Activated naive CD8-positive, alpha-beta T cell treated with anti-CD3 and anti-CD28 coated beads, Interleukin-2, amount 50 U/mL, for 24 hours (primary cell): ENCODE measurements around the gene ADGRA1.

Source experiments
- ATAC-seq: fragments of 150-1000 bp; cut with Tn5 transposase; one replicate; pipeline ENCODE4 v1.10.0; 2021
- DNase-seq: peaks from one replicate; pipeline ENCODE4 v3.0.0; 2021
- H3K27ac Mint-ChIP-seq: one replicate; pipeline ENCODE4 v1.8.0; 2021; ENCODE audit warnings: mild to moderate bottlenecking, mixed read lengths
- H3K27me3 Mint-ChIP-seq: one replicate; pipeline ENCODE4 v1.8.0; 2021; ENCODE audit warnings: mixed read lengths
- H3K36me3 Mint-ChIP-seq: one replicate; pipeline ENCODE4 v1.8.0; 2021; ENCODE audit warnings: low read depth, mixed read lengths
- H3K4me1 Mint-ChIP-seq: one replicate; pipeline ENCODE4 v1.8.0; 2021; ENCODE audit warnings: mixed read lengths
- H3K4me3 Mint-ChIP-seq: one replicate; pipeline ENCODE4 v1.8.0; 2021; ENCODE audit warnings: mild to moderate bottlenecking, moderate library complexity, mixed read lengths
- H3K9me3 Mint-ChIP-seq: one replicate; pipeline ENCODE4 v1.8.0; 2021; ENCODE audit warnings: mixed read lengths

Gene ADGRA1

DNA sequence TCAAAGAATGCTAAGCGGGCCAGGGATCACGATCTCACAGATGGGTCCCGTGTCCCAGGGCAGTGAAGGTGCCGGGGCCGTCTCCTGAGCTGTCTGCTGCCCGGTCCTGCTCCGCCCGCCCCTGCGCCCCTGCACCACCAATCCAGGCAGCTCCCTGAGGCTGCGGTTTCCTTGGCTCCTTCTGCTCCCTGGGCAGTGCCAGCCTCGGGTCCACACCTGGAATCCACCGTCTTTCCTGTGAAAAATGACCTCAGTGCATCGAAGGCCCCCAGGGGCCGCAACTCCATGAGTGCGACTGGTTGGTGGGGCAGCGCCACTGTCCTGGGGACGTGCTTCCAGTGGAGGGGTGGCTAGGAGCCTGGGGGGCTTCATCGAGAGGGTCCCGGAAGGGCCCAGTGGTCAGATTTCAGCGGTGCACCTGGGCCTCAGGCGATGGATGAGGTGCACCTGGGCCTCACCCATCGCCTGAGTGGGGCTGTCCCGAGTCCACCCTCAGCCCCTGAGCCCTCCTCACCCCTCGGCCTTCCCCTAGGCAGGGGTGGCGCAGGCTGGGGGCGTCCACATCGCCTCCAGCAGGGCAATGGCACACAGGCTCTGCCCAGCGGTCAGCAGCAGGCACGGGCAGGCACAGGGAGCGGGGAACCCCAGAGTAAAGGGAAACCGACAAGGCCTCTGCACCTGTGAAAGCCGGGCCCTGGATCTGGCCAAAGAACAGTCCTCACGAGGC is 27.2 kb downstream of the ADGRA1 start:
- H3K27ac Mint-ChIP-seq, result no peak overlapping the region
- H3K9me3 Mint-ChIP-seq, result no peaks in the 10 kb centered on the region
- ATAC-seq, result no peak
- no peaks in the 10 kb centered on the region for H3K4me1 Mint-ChIP-seq
- no peaks in the 10 kb centered on the region for H3K27me3 Mint-ChIP-seq
- no peak overlapping the region for H3K4me3 Mint-ChIP-seq
- no peak for DNase-seq
- H3K36me3 Mint-ChIP-seq, result no peaks in the 10 kb centered on the region

DNA sequence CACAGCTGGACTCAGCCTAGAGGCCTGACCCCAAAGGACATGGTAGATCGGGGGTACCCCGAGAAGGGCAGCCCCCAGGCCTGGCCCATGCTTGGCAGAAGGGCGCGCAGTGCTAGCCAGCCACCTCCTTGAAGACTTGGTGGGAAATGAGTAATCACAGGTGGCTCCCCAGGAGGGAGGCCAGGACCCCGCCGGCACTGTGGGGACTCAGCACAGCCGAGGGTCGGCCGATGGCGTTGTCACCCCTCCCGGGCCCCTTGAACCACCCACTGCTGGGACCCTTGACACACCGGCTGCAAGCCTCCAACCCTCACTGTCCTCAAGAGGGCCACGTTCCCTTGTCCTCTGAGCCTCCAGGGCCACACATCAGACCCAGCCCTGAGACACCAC is 27.7 kb downstream of the ADGRA1 start:
- no peaks in the 10 kb centered on the region for H3K4me1 Mint-ChIP-seq
- no peaks in the 10 kb centered on the region for H3K36me3 Mint-ChIP-seq
- no peak for ATAC-seq
- no peaks in the 10 kb centered on the region for H3K27me3 Mint-ChIP-seq
- no peak overlapping the region for H3K27ac Mint-ChIP-seq
- no peaks in the 10 kb centered on the region for H3K9me3 Mint-ChIP-seq
- no peak overlapping the region for H3K4me3 Mint-ChIP-seq
- no peak for DNase-seq

DNA sequence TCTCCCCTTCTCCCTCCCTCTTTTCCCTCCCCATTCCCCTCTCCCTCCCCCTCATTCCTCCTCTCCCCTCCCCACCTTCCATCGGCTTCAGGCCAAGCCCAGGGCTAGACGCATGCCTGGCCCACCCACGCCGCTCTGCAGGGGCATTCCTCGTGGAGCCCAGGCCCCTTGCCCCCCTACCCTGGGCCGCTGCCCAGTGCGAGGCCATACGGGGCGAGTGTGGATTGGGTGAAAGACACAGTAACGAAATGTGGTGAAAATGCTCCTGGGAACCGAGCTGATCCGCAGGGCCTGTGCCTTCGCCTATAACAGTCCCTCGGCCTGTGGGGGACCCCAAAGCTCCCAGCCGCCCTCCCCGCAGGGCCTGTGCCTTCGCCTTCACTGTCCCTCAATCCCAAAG is 28.3 kb downstream of the ADGRA1 start:
- DNase-seq (no peak), ATAC-seq (no peak)
- Mint-ChIP-seq H3K4me1 (no peaks in the 10 kb centered on the region), H3K27ac (no peak overlapping the region), H3K27me3 (no peaks in the 10 kb centered on the region), H3K36me3 (no peaks in the 10 kb centered on the region), H3K9me3 (no peaks in the 10 kb centered on the region), H3K4me3 (no peak overlapping the region)

DNA sequence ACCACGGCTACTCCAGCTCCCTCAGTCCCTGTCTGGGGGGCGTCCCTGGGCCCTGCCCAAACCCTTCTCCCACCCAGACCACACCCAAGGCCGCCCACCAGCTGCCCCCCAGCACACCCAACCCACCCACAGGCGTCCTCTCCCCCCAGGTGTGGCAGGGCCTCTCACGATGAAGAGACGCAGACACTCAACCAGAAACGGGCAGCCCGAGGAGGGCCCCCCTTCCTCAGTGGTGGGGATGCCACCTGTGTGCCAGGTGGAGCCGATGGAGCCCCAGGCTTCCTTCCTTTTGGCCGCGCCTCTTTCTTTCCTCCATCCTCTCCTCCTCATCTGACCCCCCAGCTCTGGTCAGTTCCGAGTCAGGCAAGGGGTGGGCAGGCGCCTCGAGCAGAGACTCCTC is 28.7 kb downstream of the ADGRA1 start:
- no peak for DNase-seq
- H3K27ac Mint-ChIP-seq, result no peak overlapping the region
- ATAC-seq, result no peak
- H3K27me3 Mint-ChIP-seq, result no peaks in the 10 kb centered on the region
- no peaks in the 10 kb centered on the region for H3K36me3 Mint-ChIP-seq
- no peak overlapping the region for H3K4me3 Mint-ChIP-seq
- no peaks in the 10 kb centered on the region for H3K4me1 Mint-ChIP-seq
- H3K9me3 Mint-ChIP-seq, result no peaks in the 10 kb centered on the region

DNA sequence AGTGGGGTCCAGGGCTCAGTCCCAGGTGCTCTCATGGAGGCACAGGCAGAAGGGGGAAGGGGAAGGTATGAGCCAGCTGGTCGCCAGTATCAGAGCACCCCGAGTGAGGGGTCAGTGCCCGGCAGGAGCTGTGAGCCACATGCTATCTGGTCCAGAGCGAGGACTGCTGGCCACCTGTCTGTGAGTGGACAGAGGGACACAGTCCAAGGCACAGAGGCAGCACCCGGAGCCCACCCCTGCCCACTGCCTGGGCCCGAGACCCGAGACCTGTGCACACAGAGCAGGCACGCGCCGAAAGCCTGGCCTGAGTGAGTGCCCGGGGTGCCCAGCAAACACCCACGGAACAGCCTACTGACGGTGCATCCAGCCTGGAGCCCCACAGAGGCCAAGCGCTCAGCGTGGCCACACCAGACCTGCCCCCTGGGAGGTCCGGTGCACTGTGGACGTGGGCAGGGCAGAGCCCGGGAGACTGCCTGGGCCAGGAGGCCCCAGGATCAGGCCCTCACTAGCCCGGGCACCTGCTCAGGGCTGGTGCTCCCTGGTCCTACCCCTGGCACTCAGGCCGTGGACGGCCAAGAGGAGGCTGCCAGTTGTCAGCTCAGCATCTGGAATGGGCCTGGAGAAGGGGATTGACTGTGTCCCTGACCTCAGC is 29.4 kb downstream of the ADGRA1 start:
- no peaks in the 10 kb centered on the region for H3K9me3 Mint-ChIP-seq
- no peaks in the 10 kb centered on the region for H3K27me3 Mint-ChIP-seq
- ATAC-seq, result peak; percentile 31
- no peaks in the 10 kb centered on the region for H3K36me3 Mint-ChIP-seq
- DNase-seq, result no peak
- no peak overlapping the region for H3K27ac Mint-ChIP-seq
- H3K4me3 Mint-ChIP-seq, result no peak overlapping the region
- H3K4me1 Mint-ChIP-seq, result no peaks in the 10 kb centered on the region

DNA sequence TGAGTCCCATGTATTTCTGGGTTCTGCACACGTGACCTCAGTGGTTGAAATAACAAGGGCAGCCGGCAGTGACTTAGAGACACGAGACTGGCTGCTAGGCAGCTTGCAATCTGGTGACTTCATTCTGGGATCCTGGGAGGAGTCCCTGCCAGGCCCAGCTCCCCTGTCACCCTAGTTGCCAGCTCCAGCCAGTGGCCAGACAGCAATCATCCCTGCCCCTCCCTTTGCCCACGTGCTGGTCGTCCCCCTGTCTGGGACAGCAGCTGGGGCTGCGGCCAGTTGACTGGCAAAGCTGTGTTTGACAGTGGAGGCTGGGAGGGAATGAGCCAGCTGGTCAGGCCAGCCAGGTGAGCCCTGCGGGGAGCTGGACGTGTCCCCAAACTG is 30.0 kb downstream of the ADGRA1 start:
- ATAC-seq (no peak), DNase-seq (no peak)
- no peaks in the 10 kb centered on the region for H3K36me3 Mint-ChIP-seq

DNA sequence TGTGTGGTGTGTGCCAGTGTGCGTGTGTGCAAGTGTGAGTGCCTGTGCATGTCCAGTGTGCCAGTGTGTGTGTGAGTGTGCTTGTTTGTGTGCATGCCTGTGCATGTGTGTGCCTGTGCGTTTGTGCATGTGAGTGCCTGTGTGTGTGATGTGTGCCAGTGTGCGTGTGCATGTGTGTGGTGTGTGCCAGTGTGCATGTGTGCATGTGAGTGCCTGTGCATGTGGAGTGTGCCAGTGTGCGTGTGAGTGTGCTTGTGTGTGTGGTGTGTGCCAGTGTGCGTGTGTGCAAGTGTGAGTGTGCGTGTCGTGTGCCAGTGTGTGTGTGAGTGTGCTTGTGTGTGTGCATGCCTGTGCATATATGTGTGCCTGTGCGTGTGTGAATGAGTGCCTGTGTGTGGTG is 33.8 kb downstream of the ADGRA1 start:
- Mint-ChIP-seq H3K27me3 (peaks cover 21% of the 10 kb centered on the region), H3K36me3 (no peaks in the 10 kb centered on the region), H3K27ac (no peak overlapping the region), H3K9me3 (no peaks in the 10 kb centered on the region), H3K4me3 (no peak overlapping the region), H3K4me1 (peaks cover 4% of the 10 kb centered on the region)
- DNase-seq (no peak), ATAC-seq (no peak)

More for the DNA sequence above, 30.0 kb downstream of the ADGRA1 start:
- no peak overlapping the region for H3K27ac Mint-ChIP-seq
- no peak overlapping the region for H3K4me3 Mint-ChIP-seq
- H3K27me3 Mint-ChIP-seq, result peaks cover under 1% of the 10 kb centered on the region
- no peaks in the 10 kb centered on the region for H3K4me1 Mint-ChIP-seq
- no peaks in the 10 kb centered on the region for H3K9me3 Mint-ChIP-seq

DNA sequence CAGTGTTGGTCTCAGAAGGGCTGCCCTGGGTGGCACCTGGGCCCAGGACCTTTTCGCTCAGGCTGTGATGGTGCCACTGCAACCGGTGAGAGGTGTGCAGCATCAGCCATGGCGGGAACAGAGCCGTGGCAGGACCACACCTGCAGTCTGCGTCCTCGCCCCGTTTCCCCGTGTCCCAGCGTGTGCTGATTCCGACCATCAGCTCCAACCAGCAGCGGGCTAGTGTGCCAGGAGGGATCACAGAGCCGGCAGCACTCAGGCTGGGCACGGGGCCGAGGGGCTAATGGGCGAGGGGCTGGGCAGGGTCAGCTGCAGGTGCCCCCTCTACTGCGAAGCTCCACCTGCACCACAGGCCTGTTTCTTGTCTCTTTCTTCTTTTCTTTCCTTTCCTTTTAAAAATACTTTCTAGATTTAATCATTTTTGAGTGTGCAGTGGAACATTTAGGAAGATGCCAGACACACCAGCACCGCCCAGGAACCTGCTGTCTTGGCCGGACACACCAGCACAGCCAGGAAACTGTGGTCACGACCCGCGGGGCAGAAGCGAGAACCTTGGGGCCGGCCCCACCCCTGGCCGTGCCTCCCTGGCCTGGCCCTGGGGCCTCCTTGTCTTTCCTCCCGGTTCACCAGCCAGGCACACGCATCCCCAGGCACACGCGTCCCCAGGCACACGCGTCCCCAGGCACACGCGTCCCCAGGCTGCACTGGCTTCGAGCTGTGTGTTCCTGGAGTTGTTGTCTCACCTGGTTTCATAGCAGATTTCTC is 34.6 kb downstream of the ADGRA1 start:
- Mint-ChIP-seq H3K27me3 (peaks cover 21% of the 10 kb centered on the region), H3K4me1 (peaks cover 4% of the 10 kb centered on the region), H3K36me3 (no peaks in the 10 kb centered on the region), H3K9me3 (no peaks in the 10 kb centered on the region), H3K27ac (no peak overlapping the region), H3K4me3 (no peak overlapping the region)
- ATAC-seq, result no peak
- DNase-seq, result no peak

DNA sequence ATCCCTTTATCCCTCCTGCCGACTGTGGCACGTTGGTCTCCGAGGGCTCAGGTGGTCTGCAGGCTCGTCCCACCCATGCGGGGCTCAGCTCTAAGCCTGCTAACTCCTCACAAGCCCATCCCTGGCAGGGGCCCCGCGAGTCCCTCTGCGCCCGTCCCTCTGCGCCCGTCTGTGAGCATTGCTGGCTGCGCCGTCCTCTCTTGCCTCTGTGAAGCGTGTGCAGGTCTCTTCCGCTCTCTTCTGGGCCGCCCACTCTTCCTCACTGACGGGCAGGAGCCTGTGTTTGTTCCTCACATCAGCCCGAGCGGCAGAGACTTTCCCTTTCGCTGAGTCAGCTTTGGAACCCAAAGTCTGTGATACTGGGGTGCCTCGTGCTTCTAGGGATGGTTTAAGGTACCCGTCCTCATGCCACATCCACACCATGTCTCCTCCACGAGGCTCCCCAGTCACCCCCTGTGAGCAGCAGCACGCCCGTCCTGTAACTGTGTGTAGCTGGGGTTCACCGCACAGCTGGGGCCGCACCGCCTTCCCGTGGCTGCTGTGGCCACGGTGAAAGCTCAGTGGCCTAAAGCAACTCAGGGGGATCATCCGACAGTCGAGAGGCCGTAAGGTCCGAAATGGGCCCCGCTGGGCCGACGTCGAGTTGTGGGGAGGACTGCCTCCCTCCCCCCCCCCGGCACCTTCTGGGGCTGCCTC is 35.5 kb downstream of the ADGRA1 start:
- Mint-ChIP-seq H3K9me3 (no peaks in the 10 kb centered on the region), H3K4me1 (peaks cover 4% of the 10 kb centered on the region), H3K27me3 (peaks cover 21% of the 10 kb centered on the region), H3K4me3 (no peak overlapping the region), H3K36me3 (no peaks in the 10 kb centered on the region), H3K27ac (no peak overlapping the region)
- DNase-seq (no peak), ATAC-seq (no peak)

DNA sequence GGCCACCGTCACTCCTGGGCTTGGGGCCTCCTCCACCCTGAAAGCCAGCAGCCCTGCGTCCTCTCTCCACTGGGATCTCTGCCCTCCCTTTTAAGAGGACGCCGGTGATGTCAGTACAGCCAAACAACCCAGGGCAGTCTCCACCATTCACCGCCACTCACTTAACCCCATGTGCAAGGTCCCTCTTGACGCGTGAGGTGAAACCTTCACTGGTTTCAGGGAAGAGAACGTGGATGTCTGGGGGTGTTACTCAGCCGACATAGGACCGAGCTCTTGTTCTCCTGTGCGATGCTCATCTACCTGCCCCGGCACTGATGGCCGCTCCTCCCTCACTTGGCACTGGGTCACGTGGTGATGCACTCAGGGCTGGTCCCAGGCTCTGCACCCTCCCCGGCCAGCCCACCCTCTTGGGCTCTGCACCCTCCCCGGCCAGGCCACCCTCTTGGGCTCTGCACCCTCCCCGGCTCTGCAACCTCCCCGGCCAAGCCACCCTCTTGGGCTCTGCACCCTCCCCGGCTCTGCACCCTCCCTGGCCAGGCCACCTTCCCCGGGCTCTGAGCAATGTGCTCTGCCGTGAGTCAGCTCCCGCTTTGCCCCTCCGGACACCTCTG is 36.1 kb downstream of the ADGRA1 start:
- DNase-seq (no peak), ATAC-seq (no peak)
- H3K9me3 Mint-ChIP-seq, result no peaks in the 10 kb centered on the region
- H3K4me1 Mint-ChIP-seq, result peaks cover 4% of the 10 kb centered on the region
- no peak overlapping the region for H3K4me3 Mint-ChIP-seq
- H3K27ac Mint-ChIP-seq, result no peak overlapping the region
- H3K36me3 Mint-ChIP-seq, result no peaks in the 10 kb centered on the region
- H3K27me3 Mint-ChIP-seq, result peaks cover 21% of the 10 kb centered on the region

DNA sequence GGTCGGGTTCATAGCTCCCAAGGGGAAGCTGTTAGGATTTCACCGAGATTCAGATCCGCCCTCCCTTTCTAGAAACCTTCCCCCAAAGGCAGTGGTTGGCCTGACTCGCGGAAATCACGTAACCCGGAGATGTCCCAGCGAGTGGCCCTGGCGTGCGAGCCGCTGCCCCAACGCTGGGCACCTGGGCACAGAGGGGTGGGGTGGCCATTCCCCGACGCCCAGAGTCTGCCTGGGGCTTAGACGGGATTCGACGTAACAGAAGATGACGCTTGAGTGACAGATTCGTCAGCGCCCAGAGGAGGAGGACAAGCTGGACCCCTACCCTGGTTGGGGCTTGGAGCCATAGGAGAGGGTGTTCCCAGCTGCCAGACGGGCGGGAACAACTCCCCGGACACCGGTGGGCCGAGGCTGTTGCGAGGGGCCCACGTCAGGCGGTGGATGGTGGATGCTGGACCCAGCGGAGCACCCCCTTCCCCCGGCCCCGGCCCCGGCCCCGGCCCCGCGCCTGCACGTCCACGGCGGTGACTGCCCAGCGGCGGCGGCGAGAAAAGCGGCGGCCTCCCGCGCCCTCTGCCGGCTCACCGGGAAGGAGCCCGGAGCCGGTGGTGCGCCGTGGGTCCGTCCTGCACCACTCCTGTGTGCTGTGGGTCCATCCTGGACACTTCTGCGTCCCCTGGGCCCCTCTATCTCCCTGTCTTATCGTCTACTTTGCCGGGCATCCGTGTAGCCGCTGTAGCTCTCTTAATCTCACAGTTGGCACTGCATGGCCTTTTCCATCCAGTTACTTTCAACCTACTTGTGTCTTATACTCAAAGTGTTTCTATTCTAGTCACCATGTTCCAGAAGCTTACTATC is 36.9 kb downstream of the ADGRA1 start:
- Mint-ChIP-seq H3K27ac (no peak overlapping the region), H3K36me3 (no peaks in the 10 kb centered on the region), H3K4me1 (peaks cover 4% of the 10 kb centered on the region), H3K4me3 (no peak overlapping the region), H3K27me3 (peaks cover 21% of the 10 kb centered on the region), H3K9me3 (no peaks in the 10 kb centered on the region)
- DNase-seq, result peak; percentile 39
- no peak for ATAC-seq

DNA sequence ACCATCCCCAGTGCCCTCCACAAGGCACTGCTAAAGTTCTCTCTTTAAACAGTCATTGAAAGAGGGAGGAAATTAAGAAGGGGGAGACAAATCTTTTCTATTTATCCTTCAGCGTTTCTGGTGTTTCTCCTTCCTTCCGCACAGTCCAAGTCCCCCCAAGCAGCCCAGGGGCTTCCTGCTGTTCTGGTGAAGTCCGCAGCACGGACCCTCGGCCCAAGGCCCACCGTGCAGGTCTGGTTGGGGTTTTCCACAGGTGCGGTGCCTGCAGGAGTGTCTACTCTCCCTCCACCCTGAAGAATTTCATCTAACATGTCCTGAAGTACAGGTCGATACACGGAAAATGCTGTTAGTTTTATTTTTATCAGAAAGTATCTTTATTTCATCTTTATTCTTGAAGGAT is 38.2 kb downstream of the ADGRA1 start:
- no peak overlapping the region for H3K4me3 Mint-ChIP-seq
- ATAC-seq (no peak), DNase-seq (no peak)
- H3K27ac Mint-ChIP-seq, result no peak overlapping the region
- H3K27me3 Mint-ChIP-seq, result peaks cover 21% of the 10 kb centered on the region
- H3K9me3 Mint-ChIP-seq, result no peaks in the 10 kb centered on the region
- H3K4me1 Mint-ChIP-seq, result peaks cover 4% of the 10 kb centered on the region
- H3K36me3 Mint-ChIP-seq, result no peaks in the 10 kb centered on the region

DNA sequence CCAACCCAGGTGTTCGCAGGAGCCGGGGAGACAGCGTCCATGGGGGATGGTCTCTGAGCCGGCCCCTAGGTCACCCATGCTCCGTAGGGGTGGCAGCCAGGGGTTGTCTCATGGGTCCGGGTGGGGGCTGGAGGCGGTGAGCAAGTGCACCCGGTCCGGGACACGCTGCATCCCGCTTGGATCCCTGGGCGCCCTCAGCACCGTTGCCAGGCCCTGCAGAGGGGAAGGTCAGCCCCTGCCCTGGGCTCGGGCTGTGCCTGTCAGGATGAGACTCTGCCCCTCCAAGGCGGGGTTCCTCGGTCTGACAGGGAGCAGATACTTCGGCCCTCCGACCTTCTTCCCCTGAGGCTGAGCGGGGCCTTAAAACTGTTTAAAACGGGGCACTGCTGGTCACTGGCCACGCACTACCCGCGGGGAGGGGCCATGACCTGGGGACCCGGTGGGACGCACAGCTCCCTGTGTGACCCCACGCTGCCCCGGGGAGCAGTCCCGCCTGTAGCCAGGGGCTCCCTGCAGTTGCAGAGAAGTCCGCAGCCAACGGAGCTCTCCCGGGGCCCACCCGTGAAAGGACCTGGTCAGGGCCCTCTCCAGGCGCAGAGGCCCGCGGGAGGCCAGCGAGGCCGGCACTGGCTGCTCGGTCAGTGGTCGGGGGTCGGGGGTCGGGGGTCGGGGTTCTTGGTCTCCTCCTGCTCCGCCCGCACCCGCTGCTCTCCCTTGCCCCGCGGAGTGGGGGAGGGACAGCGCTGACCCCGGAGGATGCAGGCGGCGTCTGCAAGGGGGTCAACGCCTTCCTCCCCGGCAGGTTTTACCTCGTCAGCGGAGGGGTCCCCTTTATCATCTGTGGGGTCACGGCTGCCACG is 38.9 kb downstream of the ADGRA1 start:
- H3K4me3 Mint-ChIP-seq, result no peak overlapping the region
- no peak overlapping the region for H3K27ac Mint-ChIP-seq
- no peak for ATAC-seq
- no peaks in the 10 kb centered on the region for H3K36me3 Mint-ChIP-seq
- H3K9me3 Mint-ChIP-seq, result no peaks in the 10 kb centered on the region
- H3K27me3 Mint-ChIP-seq, result peaks cover 21% of the 10 kb centered on the region
- peaks cover 4% of the 10 kb centered on the region for H3K4me1 Mint-ChIP-seq
- DNase-seq, result no peak
